Natural killer cell (primary cell): Measurements from ENCODE around the gene JUND. TPM values are rescaled to one million over a fixed set of nuclear protein-coding genes. Genes with fewer than 3 reads are reported as not detected.

Experiments used
- ATAC-seq, 3 donors: fragments of 150-1000 bp in 2 of 3; fragments of 200-7000 bp in 1 of 3; cut with Tn5 transposase; 1 replicate in 1 of 3; 2 replicates in 2 of 3; pipeline ENCODE4 v1.10.0; 2021; ENCODE audit warnings: mild to moderate bottlenecking in 2 of 3, moderate library complexity in 2 of 3
- DNase-seq, 2 donors: peaks; one replicate each; pipeline versions ENCODE4 v3.0.0 to v3.0.0-alpha.2; 2013 to 2021; ENCODE audit warnings: mixed read lengths in 1 of 2
- H3K27ac ChIP-seq: one replicate; pipeline ENCODE4 v1.5.1; 2013; ENCODE audit warnings: mild to moderate bottlenecking, low read length
- H3K27me3 ChIP-seq: one replicate; pipeline ENCODE4 v1.6.1; 2013; ENCODE audit warnings: low read length; ENCODE audit not compliant: control insufficient read depth, insufficient read depth
- H3K36me3 ChIP-seq: one replicate; pipeline ENCODE4 v1.6.1; 2013; ENCODE audit warnings: low read length; ENCODE audit not compliant: control insufficient read depth, insufficient read depth
- H3K4me1 ChIP-seq: one replicate; pipeline ENCODE4 v1.6.1; 2013; ENCODE audit warnings: low read length; ENCODE audit not compliant: control insufficient read depth, insufficient read depth
- H3K4me3 ChIP-seq: one replicate; pipeline ENCODE4 v1.5.1; 2013; ENCODE audit warnings: low read length
- H3K9me3 ChIP-seq: one replicate; pipeline ENCODE4 v1.6.1; 2013; ENCODE audit warnings: low read length; ENCODE audit not compliant: control insufficient read depth, insufficient read depth
- H3K27ac Mint-ChIP-seq, 2 donors: one replicate each; pipeline ENCODE4 v1.8.0; 2022; ENCODE audit warnings: mild to moderate bottlenecking in 2 of 2, mixed read lengths in 2 of 2, moderate library complexity in 1 of 2
- H3K27me3 Mint-ChIP-seq, 2 donors: one replicate each; pipeline ENCODE4 v1.8.0; 2022; ENCODE audit warnings: low read depth in 2 of 2, mixed read lengths in 2 of 2
- H3K36me3 Mint-ChIP-seq: one replicate; pipeline ENCODE4 v1.8.0; 2022; ENCODE audit warnings: mixed read lengths
- H3K4me1 Mint-ChIP-seq, 2 donors: one replicate each; pipeline ENCODE4 v1.8.0; 2022; ENCODE audit warnings: mixed read lengths in 2 of 2
- H3K4me3 Mint-ChIP-seq: one replicate; pipeline ENCODE4 v1.8.0; 2022; ENCODE audit warnings: mild to moderate bottlenecking, moderate library complexity, mixed read lengths
- H3K9me3 Mint-ChIP-seq, 2 donors: one replicate each; pipeline ENCODE4 v1.8.0; 2022; ENCODE audit warnings: mixed read lengths in 2 of 2
- WGBS: methylation state at CpG from one replicate; pipeline ENCODE4 v1.1.7; 2013; ENCODE audit warnings: missing lambda C conversion rate; ENCODE audit not compliant: insufficient coverage; 5-methylcytosine and 5-hydroxymethylcytosine counted together
- intact Hi-C: fragments of 100-400 bp; cut with micrococcal nuclease; formaldehyde crosslinking; loops from one replicate; pipeline ENCODE4 v1.14.2; 2022
- total RNA-seq, 4 donors: library from RNA; stranded (reverse); fragments of 120-200 nt in 1 of 4; gene quantifications; one replicate each; pipeline versions ENCODE4 v1.2.3 to v1.2.4, GENCODE V29; 2013 to 2022
- TF ChIP-seq, protein P1 (sequence below): fragments of 200-600 bp; IDR thresholded peaks from one replicate; pipeline ENCODE4 v1.8.0; 2022; ENCODE audit warnings: antibody characterized with exemption

The JUND gene
- total RNA-seq, 3 donors from 2014 or later (not counting 1 experiment from before 2014, with no cell fraction given): 1,182 to 2,122 (median 1,520) TPM

DNA sequence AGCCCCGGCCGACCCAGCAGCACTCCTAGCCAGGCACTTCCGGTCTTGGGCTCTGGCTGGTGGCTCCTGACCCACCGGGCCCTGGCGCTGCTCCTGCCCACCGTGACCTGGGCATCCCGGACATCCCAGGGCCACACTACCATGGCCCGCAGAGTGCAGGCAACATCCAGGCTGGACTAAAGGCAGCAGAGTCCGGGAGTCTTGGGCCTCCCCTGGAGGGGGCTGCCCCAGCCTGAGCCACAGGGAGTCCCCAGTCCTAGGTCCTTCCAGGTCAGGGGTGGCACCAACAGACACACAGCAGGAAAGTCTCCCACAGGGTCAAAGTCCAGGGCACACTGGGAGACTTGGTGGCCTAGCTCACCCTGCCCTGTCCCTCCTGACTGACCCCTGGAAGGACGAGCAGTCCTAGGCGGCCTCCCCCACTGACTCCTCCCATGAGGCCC lies 30.7 kb upstream of the JUND start:
- Mint-ChIP-seq H3K9me3 (no peaks in the 10 kb centered on the region), H3K27me3 (no peaks in the 10 kb centered on the region), H3K27ac (no peak overlapping the region), H3K4me1 (peaks cover 10 to 11% of the 10 kb centered on the region in 2 donors), H3K36me3 (no peaks in the 10 kb centered on the region), H3K4me3 (no peak overlapping the region)
- DNase-seq (no peak), ATAC-seq (no peak)
- Histone ChIP-seq H3K27me3 (no peaks in the 10 kb centered on the region), H3K36me3 (peaks cover 26% of the 10 kb centered on the region), H3K4me3 (no peak overlapping the region), H3K27ac (no peak overlapping the region), H3K4me1 (peaks cover 30% of the 10 kb centered on the region), H3K9me3 (no peaks in the 10 kb centered on the region)
- WGBS: 94% methylated on average over 9 of the region's 11 CpGs
- intact Hi-C loops: no loop called here
- TF ChIP-seq, protein P1, sequence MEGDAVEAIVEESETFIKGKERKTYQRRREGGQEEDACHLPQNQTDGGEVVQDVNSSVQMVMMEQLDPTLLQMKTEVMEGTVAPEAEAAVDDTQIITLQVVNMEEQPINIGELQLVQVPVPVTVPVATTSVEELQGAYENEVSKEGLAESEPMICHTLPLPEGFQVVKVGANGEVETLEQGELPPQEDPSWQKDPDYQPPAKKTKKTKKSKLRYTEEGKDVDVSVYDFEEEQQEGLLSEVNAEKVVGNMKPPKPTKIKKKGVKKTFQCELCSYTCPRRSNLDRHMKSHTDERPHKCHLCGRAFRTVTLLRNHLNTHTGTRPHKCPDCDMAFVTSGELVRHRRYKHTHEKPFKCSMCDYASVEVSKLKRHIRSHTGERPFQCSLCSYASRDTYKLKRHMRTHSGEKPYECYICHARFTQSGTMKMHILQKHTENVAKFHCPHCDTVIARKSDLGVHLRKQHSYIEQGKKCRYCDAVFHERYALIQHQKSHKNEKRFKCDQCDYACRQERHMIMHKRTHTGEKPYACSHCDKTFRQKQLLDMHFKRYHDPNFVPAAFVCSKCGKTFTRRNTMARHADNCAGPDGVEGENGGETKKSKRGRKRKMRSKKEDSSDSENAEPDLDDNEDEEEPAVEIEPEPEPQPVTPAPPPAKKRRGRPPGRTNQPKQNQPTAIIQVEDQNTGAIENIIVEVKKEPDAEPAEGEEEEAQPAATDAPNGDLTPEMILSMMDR: no peak

- Histone ChIP-seq H3K4me1 (peaks cover 29% of the 10 kb centered on the region), H3K27me3 (no peaks in the 10 kb centered on the region), H3K4me3 (no peak overlapping the region), H3K36me3 (peaks cover 26% of the 10 kb centered on the region), H3K9me3 (no peaks in the 10 kb centered on the region), H3K27ac (no peak overlapping the region)
- 95% methylated on average over 22 of the region's 22 CpGs for WGBS
- H3K36me3 Mint-ChIP-seq: no peaks in the 10 kb centered on the region
- H3K9me3 Mint-ChIP-seq: no peaks in the 10 kb centered on the region
- intact Hi-C loops: no loop called here
- H3K27me3 Mint-ChIP-seq: no peaks in the 10 kb centered on the region
- TF ChIP-seq, protein P1: no peak
- peaks cover 10 to 11% of the 10 kb centered on the region in 2 donors for H3K4me1 Mint-ChIP-seq
- DNase-seq: no peak
- no peak overlapping the region for H3K4me3 Mint-ChIP-seq
- ATAC-seq: no peak
- H3K27ac Mint-ChIP-seq: no peak overlapping the region
Measured at GRCh38 chr19:18311502-18312091, 30.2 kb upstream of the JUND start.

DNA sequence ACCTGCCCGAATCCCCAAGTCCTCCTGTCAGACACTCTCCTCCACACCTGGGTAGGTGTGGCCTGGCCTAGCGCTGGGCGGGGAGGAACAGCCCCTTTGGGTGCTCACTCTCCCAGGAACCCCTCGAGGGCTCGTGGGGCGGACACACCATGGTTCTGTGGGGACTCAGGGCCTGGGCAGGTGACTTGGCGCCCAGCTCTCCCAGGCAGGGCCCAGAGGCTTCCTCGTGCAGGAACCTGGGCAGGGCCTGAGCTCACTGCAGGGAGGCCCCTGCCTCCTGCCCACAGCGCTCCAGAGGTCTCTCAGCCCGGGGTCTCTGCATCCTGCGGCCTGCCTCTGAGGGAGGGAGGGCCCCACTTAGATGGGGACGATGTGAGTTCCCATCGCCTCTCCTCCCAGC lies 29.5 kb upstream of the JUND start:
- Histone ChIP-seq H3K4me1 (peaks cover 29% of the 10 kb centered on the region), H3K27me3 (no peaks in the 10 kb centered on the region), H3K36me3 (peaks cover 30% of the 10 kb centered on the region), H3K9me3 (no peaks in the 10 kb centered on the region), H3K27ac (no peak overlapping the region), H3K4me3 (no peak overlapping the region)
- Mint-ChIP-seq H3K4me3 (no peak overlapping the region), H3K27me3 (no peaks in the 10 kb centered on the region), H3K4me1 (peaks cover 6 to 11% of the 10 kb centered on the region in 2 donors), H3K27ac (peak overlapping the region in 1 of 2 donors; percentile 16), H3K9me3 (no peaks in the 10 kb centered on the region), H3K36me3 (no peaks in the 10 kb centered on the region)
- intact Hi-C loops: no loop called here
- TF ChIP-seq, protein P1: no peak
- no peak for ATAC-seq
- no peak for DNase-seq
- 85% methylated on average over 13 of the region's 13 CpGs for WGBS
